Left forelimb (tissue), 1 donor: ENCODE data around the gene KRTAP4-5.
"Not testable (repeated sequence)": the region's sequence is repeated elsewhere in the genome, so short reads cannot be mapped to it uniquely, and the experiment has no call there.

Experiments
- DNase-seq: peaks from one replicate; pipeline ENCODE4 v3.0.0-alpha.2; 2018; ENCODE audit warnings: low spot score

The KRTAP4-5 gene

GRCh38 chr17:41108728-41109386 is 40.8 kb downstream of the KRTAP4-5 start:
- DNase-seq = not testable (repeated sequence)

GRCh38 chr17:41107941-41108450 is 41.6 kb downstream of the KRTAP4-5 start:
- no peak for DNase-seq

- not testable (repeated sequence) for DNase-seq
These were observed 44.3 kb downstream of the KRTAP4-5 start, which contains the start of gene KRTAP4-9 for GRCh38 chr17:41105347-41105746. Gene KRTAP4-9 (plus strand): TSS chr17:41105389. CDS start chr17:41105389, 0 bp downstream.

- DNase-seq = not testable (repeated sequence)
These were observed 45.1 kb downstream of the KRTAP4-5 start for GRCh38 chr17:41104386-41105038.

- DNase-seq = no peak
These were observed 45.7 kb downstream of the KRTAP4-5 start for GRCh38 chr17:41103896-41104295.

GRCh38 chr17:41101586-41102259 is 47.9 kb downstream of the KRTAP4-5 start, which contains the start of gene KRTAP4-16:
Gene KRTAP4-16 (minus strand): TSS chr17:41102209. CDS start chr17:41102209, 0 bp downstream.
- no peak for DNase-seq

- not testable (repeated sequence) for DNase-seq
These were observed 49.7 kb downstream of the KRTAP4-5 start for GRCh38 chr17:41099682-41100480.
